ENCODE results near the gene SLC66A2. TPM values are rescaled to one million over a fixed set of nuclear protein-coding genes. Genes with fewer than 3 reads are reported as not detected.

The SLC66A2 gene
- total and polyA plus RNA-seq, 2 of the 13 experiments (the other 11 are each of a cell fraction or from before 2014, with no cell fraction given), result 33.5 to 41.9 TPM

GRCh38 chr18:79988451-79989194, 37.2 kb upstream of the SLC66A2 start, which contains the start of gene TXNL4A (continued):
- TF ChIP-seq RNF219 (CRISPR knock-in tag; IDR thresholded peaks at IDR 0.05), result no peak
- no peak for TF ChIP-seq ZNF83 (CRISPR knock-in tag; IDR thresholded peaks at IDR 0.05; ENCODE audit: borderline replicate concordance)
- TF ChIP-seq FOSL1 (CRISPR knock-in tag; IDR thresholded peaks at IDR 0.05; ENCODE audit: borderline replicate concordance), result no peak
- no peak for TF ChIP-seq REXO4 (CRISPR knock-in tag; IDR thresholded peaks at IDR 0.05; ENCODE audit: borderline replicate concordance)
- no peak for TF ChIP-seq ZNF609 (CRISPR knock-in tag; IDR thresholded peaks at IDR 0.05; ENCODE audit: borderline replicate concordance)
- 0 out of 2 replicates have a peak, but pooled peaks have one; percentile 35 for TF ChIP-seq HOXD1 (CRISPR knock-in tag; IDR thresholded peaks at IDR 0.05)
- TF ChIP-seq CBX2 (IDR thresholded peaks at IDR 0.05; ENCODE audit: low read depth, low read length), result no peak
- no peak; the same call in 1 of the 2 replicates for TF ChIP-seq CBX2 (CRISPR knock-in tag; IDR thresholded peaks at IDR 0.05; ENCODE audit: low read depth)
- no peak for TF ChIP-seq HIC2 (CRISPR knock-in tag; IDR thresholded peaks at IDR 0.05; ENCODE audit: low read depth)
- peak; percentile 54; the same call in 1 of the 2 replicates for TF ChIP-seq KLF6 (CRISPR knock-in tag; IDR thresholded peaks at IDR 0.05)
- no peak for TF ChIP-seq ZNF101 (CRISPR knock-in tag; IDR thresholded peaks at IDR 0.05; ENCODE audit: borderline replicate concordance, low read depth)
- TF ChIP-seq ZNF629 (CRISPR knock-in tag; conservative IDR thresholded peaks at IDR 0.05), result peak; percentile 29; the same call in 1 of the 2 replicates
- TF ChIP-seq RBAK (CRISPR knock-in tag; IDR thresholded peaks at IDR 0.05), result no peak
- TF ChIP-seq RARG (CRISPR knock-in tag; IDR thresholded peaks at IDR 0.05; ENCODE audit: low read depth), result no peak; the same call in 1 of the 2 replicates
- no peak for TF ChIP-seq ZNF550 (CRISPR knock-in tag; IDR thresholded peaks at IDR 0.05; ENCODE audit: borderline replicate concordance)
- TF ChIP-seq AKAP8 (CRISPR knock-in tag; IDR thresholded peaks at IDR 0.05), result peak; percentile 36; the same call in 1 of the 2 replicates
- no peak for TF ChIP-seq SIX1 (CRISPR knock-in tag; IDR thresholded peaks at IDR 0.05; ENCODE audit: borderline replicate concordance)
- TF ChIP-seq, protein P1, sequence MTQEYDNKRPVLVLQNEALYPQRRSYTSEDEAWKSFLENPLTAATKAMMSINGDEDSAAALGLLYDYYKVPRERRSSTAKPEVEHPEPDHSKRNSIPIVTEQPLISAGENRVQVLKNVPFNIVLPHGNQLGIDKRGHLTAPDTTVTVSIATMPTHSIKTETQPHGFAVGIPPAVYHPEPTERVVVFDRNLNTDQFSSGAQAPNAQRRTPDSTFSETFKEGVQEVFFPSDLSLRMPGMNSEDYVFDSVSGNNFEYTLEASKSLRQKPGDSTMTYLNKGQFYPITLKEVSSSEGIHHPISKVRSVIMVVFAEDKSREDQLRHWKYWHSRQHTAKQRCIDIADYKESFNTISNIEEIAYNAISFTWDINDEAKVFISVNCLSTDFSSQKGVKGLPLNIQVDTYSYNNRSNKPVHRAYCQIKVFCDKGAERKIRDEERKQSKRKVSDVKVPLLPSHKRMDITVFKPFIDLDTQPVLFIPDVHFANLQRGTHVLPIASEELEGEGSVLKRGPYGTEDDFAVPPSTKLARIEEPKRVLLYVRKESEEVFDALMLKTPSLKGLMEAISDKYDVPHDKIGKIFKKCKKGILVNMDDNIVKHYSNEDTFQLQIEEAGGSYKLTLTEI (CRISPR knock-in tag; conservative IDR thresholded peaks at IDR 0.05), result no peak
